Panc1 (cell line): Measurements from ENCODE around the gene SPACA5. TPM values are rescaled to one million over a fixed set of nuclear protein-coding genes. Genes with fewer than 3 reads are reported as not detected.
"Not testable (repeated sequence)": the region's sequence is repeated elsewhere in the genome, so short reads cannot be mapped to it uniquely, and the experiment has no call there.

Experiments used
- ATAC-seq: fragments of 200-7000 bp; cut with Tn5 transposase; 2 replicates; pipeline ENCODE4 v1.9.1; 2020; ENCODE audit warnings: mild to moderate bottlenecking, moderate library complexity
- BruUV-seq: library from RNA; stranded (reverse); fragments of 400-500 nt; replicated peaks from 2 replicates; lab custom pipeline; 2021; lab: Mats Ljungman, UMichigan
- CTCF ChIA-PET: fragments of 300-600 bp; sonication (Branson Sonifier 250); formaldehyde crosslinking; loops from one replicate; lab custom pipeline; 2022; ENCODE audit warnings: antibody characterized with exemption; lab: Charles Lee
- POLR2A ChIA-PET: fragments of 300-600 bp; sonication (Branson Sonifier 250); formaldehyde crosslinking; loops from one replicate; lab custom pipeline; 2022; ENCODE audit warnings: antibody characterized with exemption; lab: Charles Lee
- DNase-seq: peaks from one replicate; pipeline ENCODE4 v3.0.0-alpha.2; 2010; ENCODE audit warnings: low read depth, low spot score
- H3K27ac ChIP-seq: 2 replicates; pipeline ENCODE4 v1.5.1; 2011; ENCODE audit warnings: mild to moderate bottlenecking, low read length, inconsistent platforms
- H3K27me3 ChIP-seq: fragments of 200-500 bp; sonication (Bioruptor generic); 2 replicates; pipeline ENCODE4 v1.6.0; 2014; ENCODE audit warnings: low read length, inconsistent platforms; ENCODE audit not compliant: control insufficient read depth, insufficient read depth
- H3K36me3 ChIP-seq: fragments of 200-500 bp; sonication (Bioruptor generic); 2 replicates; pipeline ENCODE4 v1.5.1; 2014; ENCODE audit warnings: inconsistent platforms, mild to moderate bottlenecking, low read length, moderate library complexity; ENCODE audit not compliant: control insufficient read depth, insufficient read depth
- H3K4me1 ChIP-seq: 2 replicates; pipeline ENCODE4 v1.5.1; 2011; ENCODE audit warnings: inconsistent platforms, mild to moderate bottlenecking, low read length, moderate library complexity; ENCODE audit not compliant: control insufficient read depth, insufficient read depth
- H3K4me3 ChIP-seq, 2 experiments: 2 replicates each; pipeline ENCODE4 v1.5.1; 2011 to 2012; ENCODE audit warnings: low read depth in 2 of 2, low read length in 2 of 2, mild to moderate bottlenecking in 2 of 2, inconsistent platforms in 1 of 2, moderate library complexity in 1 of 2
- H3K9me3 ChIP-seq: fragments of 200-500 bp; sonication (Bioruptor generic); 2 replicates; pipeline ENCODE4 v1.5.1; 2014; ENCODE audit warnings: low read depth, mild to moderate bottlenecking, inconsistent platforms, low read length, moderate library complexity; ENCODE audit not compliant: control insufficient read depth, insufficient read depth
- POLR2AphosphoS5 ChIP-seq: IDR thresholded peaks from 2 replicates; pipeline ENCODE4 v1.6.1; 2012; ENCODE audit warnings: mild to moderate bottlenecking, low read depth, low read length, moderate library complexity
- SIN3A ChIP-seq: IDR thresholded peaks from 2 replicates; pipeline ENCODE4 v1.6.1; 2012; ENCODE audit warnings: low read depth, mild to moderate bottlenecking, low read length, moderate library complexity, borderline replicate concordance; ENCODE audit not compliant: insufficient read depth
- TCF7L2 ChIP-seq: IDR thresholded peaks from 2 replicates; pipeline ENCODE4 v1.6.1; 2011; ENCODE audit warnings: mild to moderate bottlenecking, low read depth, low read length, inconsistent platforms
- in situ Hi-C: cut with HindIII; loops from 2 replicates; pipeline ENCODE4 v1.10.0; 2016; ENCODE audit warnings: low sequenced_read_pairs, low pct_unique_long_range_greater_than_20kb
- intact Hi-C: fragments of 100-400 bp; cut with micrococcal nuclease; formaldehyde crosslinking; loops from one replicate; pipeline ENCODE4 v1.10.0; 2022; ENCODE audit not compliant: unreplicated experiment
- total RNA-seq: library from RNA; stranded (reverse); gene quantifications from one replicate; pipeline ENCODE4 v1.2.1, GENCODE V29; 2021; ENCODE audit not compliant: unreplicated experiment
- TF ChIP-seq, protein P1 (sequence below): fragments of 450-650 bp; IDR thresholded peaks from 2 replicates; pipeline ENCODE4 v1.5.1; 2017; ENCODE audit warnings: mild to moderate bottlenecking
- TF ChIP-seq, protein P2 (sequence below), 2 experiments: IDR thresholded peaks; 2 replicates each; pipeline ENCODE4 v1.6.1; 2011 to 2012; ENCODE audit warnings: low read depth in 2 of 2, control low read depth in 1 of 2, low read length in 1 of 2, mild to moderate bottlenecking in 1 of 2, moderate library complexity in 1 of 2; ENCODE audit not compliant: insufficient read depth in 1 of 2

The SPACA5 gene
- total RNA-seq, 1 experiment from 2014 or later, result not detected

DNA sequence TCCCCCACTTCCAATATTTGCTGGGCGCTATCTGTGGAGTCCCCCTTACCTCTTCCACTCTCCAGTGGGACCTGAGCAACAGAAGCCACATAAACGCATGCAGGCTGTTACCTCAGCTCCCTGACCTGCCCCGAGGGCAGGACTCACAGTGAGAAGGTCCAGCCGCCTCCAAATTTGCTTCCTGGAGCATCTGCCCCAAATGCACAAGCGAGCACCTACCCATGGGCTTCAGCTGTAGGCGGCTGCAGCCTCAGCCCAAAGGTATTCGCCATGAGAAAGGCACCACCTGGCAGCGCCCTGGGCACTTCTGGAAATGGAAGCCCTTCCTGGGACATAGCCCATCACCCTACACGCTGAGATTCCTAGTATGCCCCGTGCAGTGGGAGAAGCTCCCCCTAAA lies 23.4 kb downstream of the SPACA5 start:
- no peaks in the 10 kb centered on the region for H3K9me3 ChIP-seq
- no peaks in the 10 kb centered on the region for H3K27me3 ChIP-seq
- TF ChIP-seq, protein P1, sequence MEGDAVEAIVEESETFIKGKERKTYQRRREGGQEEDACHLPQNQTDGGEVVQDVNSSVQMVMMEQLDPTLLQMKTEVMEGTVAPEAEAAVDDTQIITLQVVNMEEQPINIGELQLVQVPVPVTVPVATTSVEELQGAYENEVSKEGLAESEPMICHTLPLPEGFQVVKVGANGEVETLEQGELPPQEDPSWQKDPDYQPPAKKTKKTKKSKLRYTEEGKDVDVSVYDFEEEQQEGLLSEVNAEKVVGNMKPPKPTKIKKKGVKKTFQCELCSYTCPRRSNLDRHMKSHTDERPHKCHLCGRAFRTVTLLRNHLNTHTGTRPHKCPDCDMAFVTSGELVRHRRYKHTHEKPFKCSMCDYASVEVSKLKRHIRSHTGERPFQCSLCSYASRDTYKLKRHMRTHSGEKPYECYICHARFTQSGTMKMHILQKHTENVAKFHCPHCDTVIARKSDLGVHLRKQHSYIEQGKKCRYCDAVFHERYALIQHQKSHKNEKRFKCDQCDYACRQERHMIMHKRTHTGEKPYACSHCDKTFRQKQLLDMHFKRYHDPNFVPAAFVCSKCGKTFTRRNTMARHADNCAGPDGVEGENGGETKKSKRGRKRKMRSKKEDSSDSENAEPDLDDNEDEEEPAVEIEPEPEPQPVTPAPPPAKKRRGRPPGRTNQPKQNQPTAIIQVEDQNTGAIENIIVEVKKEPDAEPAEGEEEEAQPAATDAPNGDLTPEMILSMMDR, result no peak
- TF ChIP-seq POLR2AphosphoS5, result no peak
- POLR2A ChIA-PET, result no interaction called here
- no TSS peak for BruUV-seq
- no peaks in the 10 kb centered on the region for H3K36me3 ChIP-seq
- no peak for DNase-seq
- ATAC-seq, result no peak
- CTCF ChIA-PET, result interaction anchor here (0.7 kb wide), 1 partner anchor 204 kb away, joined by 4 read pairs; no protein-coding TSS in a partner anchor
- in situ Hi-C loops, result no loop called here
- H3K4me3 ChIP-seq, result no peak overlapping the region
- intact Hi-C loops, result no loop called here
- no peak overlapping the region for H3K27ac ChIP-seq
- no peaks in the 10 kb centered on the region for H3K4me1 ChIP-seq

GRCh38 chrX:48030641-48031173 lies 23.9 kb downstream of the SPACA5 start:
- POLR2A ChIA-PET, H3K9me3 ChIP-seq, DNase-seq, CTCF ChIA-PET, intact Hi-C loops, H3K4me1 ChIP-seq, H3K36me3 ChIP-seq, in situ Hi-C loops, H3K4me3 ChIP-seq, H3K27ac ChIP-seq, H3K27me3 ChIP-seq, ATAC-seq, BruUV-seq: not testable (repeated sequence)

GRCh38 chrX:48035891-48036290 lies 29.1 kb downstream of the SPACA5 start:
- CTCF ChIA-PET, result no interaction called here
- ATAC-seq (no peak), DNase-seq (no peak)
- no peaks in the 10 kb centered on the region for H3K9me3 ChIP-seq
- no peaks in the 10 kb centered on the region for H3K4me1 ChIP-seq
- TF ChIP-seq, protein P1, result no peak
- TF ChIP-seq, protein P2, sequence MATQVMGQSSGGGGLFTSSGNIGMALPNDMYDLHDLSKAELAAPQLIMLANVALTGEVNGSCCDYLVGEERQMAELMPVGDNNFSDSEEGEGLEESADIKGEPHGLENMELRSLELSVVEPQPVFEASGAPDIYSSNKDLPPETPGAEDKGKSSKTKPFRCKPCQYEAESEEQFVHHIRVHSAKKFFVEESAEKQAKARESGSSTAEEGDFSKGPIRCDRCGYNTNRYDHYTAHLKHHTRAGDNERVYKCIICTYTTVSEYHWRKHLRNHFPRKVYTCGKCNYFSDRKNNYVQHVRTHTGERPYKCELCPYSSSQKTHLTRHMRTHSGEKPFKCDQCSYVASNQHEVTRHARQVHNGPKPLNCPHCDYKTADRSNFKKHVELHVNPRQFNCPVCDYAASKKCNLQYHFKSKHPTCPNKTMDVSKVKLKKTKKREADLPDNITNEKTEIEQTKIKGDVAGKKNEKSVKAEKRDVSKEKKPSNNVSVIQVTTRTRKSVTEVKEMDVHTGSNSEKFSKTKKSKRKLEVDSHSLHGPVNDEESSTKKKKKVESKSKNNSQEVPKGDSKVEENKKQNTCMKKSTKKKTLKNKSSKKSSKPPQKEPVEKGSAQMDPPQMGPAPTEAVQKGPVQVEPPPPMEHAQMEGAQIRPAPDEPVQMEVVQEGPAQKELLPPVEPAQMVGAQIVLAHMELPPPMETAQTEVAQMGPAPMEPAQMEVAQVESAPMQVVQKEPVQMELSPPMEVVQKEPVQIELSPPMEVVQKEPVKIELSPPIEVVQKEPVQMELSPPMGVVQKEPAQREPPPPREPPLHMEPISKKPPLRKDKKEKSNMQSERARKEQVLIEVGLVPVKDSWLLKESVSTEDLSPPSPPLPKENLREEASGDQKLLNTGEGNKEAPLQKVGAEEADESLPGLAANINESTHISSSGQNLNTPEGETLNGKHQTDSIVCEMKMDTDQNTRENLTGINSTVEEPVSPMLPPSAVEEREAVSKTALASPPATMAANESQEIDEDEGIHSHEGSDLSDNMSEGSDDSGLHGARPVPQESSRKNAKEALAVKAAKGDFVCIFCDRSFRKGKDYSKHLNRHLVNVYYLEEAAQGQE (IDR thresholded peaks at IDR 0.05; ENCODE audit: insufficient read depth in 1 of 2, low read depth in 2 of 2, low read length in 1 of 2), result no peak
- TF ChIP-seq POLR2AphosphoS5 (no peak), SIN3A (no peak), TCF7L2 (no peak)
- H3K27me3 ChIP-seq, result no peaks in the 10 kb centered on the region
- intact Hi-C loops, result no loop called here
- H3K27ac ChIP-seq, result no peak overlapping the region
- H3K4me3 ChIP-seq, result no peak overlapping the region
- H3K36me3 ChIP-seq, result no peaks in the 10 kb centered on the region
- POLR2A ChIA-PET, result no interaction called here
- in situ Hi-C loops, result no loop called here
- BruUV-seq, result no TSS peak
